ENCODE data around the gene LVRN.

DNA sequence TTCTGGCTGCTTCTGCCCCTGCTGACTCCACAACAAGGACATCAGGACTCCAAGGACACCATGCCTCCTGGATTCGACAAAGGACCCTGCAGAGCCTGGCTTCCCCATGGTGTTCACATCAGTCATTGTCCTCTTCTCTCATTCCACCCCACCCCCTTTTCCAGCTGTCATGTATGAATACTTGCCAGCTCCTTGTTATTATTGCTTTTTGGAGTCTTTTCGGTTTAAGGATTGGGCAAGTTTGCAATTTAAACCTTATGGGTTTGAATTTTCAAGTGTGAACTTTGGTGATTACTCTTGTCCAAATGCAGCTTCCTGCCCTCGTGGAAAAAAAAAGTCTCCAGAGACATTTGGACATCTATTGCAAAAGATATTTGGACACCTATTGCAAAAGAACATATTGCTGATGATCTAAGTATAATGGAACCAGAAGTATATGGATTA, 14.2 kb upstream of the LVRN start:
- TF ChIP-seq, protein P1, sequence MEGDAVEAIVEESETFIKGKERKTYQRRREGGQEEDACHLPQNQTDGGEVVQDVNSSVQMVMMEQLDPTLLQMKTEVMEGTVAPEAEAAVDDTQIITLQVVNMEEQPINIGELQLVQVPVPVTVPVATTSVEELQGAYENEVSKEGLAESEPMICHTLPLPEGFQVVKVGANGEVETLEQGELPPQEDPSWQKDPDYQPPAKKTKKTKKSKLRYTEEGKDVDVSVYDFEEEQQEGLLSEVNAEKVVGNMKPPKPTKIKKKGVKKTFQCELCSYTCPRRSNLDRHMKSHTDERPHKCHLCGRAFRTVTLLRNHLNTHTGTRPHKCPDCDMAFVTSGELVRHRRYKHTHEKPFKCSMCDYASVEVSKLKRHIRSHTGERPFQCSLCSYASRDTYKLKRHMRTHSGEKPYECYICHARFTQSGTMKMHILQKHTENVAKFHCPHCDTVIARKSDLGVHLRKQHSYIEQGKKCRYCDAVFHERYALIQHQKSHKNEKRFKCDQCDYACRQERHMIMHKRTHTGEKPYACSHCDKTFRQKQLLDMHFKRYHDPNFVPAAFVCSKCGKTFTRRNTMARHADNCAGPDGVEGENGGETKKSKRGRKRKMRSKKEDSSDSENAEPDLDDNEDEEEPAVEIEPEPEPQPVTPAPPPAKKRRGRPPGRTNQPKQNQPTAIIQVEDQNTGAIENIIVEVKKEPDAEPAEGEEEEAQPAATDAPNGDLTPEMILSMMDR (IDR thresholded peaks at IDR 0.05; ENCODE audit: low read depth, low read length), result no peak
- no peak for TF ChIP-seq EZH2phosphoT487 (IDR thresholded peaks at IDR 0.05; ENCODE audit: low read depth)
